ENCODE measurements around the gene ADGRB2.

- TF ChIP-seq CTCF (IDR thresholded peaks at IDR 0.05; ENCODE audit: borderline replicate concordance, extremely low read depth, low read length, poor library complexity, severe bottlenecking) (no peak), EZH2 (IDR thresholded peaks at IDR 0.05; ENCODE audit: borderline replicate concordance, low read depth, low read length, severe bottlenecking) (no peak)
Measured at GRCh38 chr1:31718327-31718897, 45.7 kb downstream of the ADGRB2 start.

Data from DND-41 (cell line).